ENCODE data around the gene FCSK. TPM values are rescaled to one million over a fixed set of nuclear protein-coding genes. Genes with fewer than 3 reads are reported as not detected.
A peak's percentile ranks its signal among the peaks of the same experiment; 100 is the strongest.
"Not testable (repeated sequence)": the region's sequence is repeated elsewhere in the genome, so short reads cannot be mapped to it uniquely, and the experiment has no call there.

The FCSK gene
- total and polyA plus RNA-seq, 9 donors = 5.2 to 10.2 (median 7.7) TPM

- Histone ChIP-seq H3K4me3 (ENCODE audit: low read length) (no peak overlapping the region), H3K36me3 (ENCODE audit: control insufficient read depth, insufficient read depth, low read length) (peaks cover under 1% of the 10 kb centered on the region), H3K9me3 (replicated peaks; ENCODE audit: control insufficient read depth, low read depth, low read length) (no peaks in the 10 kb centered on the region), H3K4me1 (ENCODE audit: control insufficient read depth, insufficient read depth, low read length) (peaks cover 30% of the 10 kb centered on the region), H3K27ac (ENCODE audit: low read length) (no peak overlapping the region), H3K27me3 (ENCODE audit: control insufficient read depth, insufficient read depth, low read length) (no peaks in the 10 kb centered on the region)
- DNase-seq = no peak
- WGBS (ENCODE audit: insufficient coverage) = 73% methylated on average over 8 of the region's 11 CpGs
Measured at GRCh38 chr16:70440009-70440692, 14.2 kb upstream of the FCSK start.

GRCh38 chr16:70441406-70441990, 12.9 kb upstream of the FCSK start:
- Histone ChIP-seq H3K4me1 (ENCODE audit: control insufficient read depth, insufficient read depth, low read length) (peaks cover 24% of the 10 kb centered on the region), H3K4me3 (ENCODE audit: low read length) (no peak overlapping the region), H3K27me3 (ENCODE audit: control insufficient read depth, insufficient read depth, low read length) (no peaks in the 10 kb centered on the region), H3K27ac (ENCODE audit: low read length) (no peak overlapping the region), H3K9me3 (replicated peaks; ENCODE audit: control insufficient read depth, low read depth, low read length) (no peaks in the 10 kb centered on the region), H3K36me3 (ENCODE audit: control insufficient read depth, insufficient read depth, low read length) (no peaks in the 10 kb centered on the region)
- DNase-seq = no peak
- 85% methylated on average over 4 of the region's 8 CpGs for WGBS (ENCODE audit: insufficient coverage)

GRCh38 chr16:70442344-70442743, 12.1 kb upstream of the FCSK start:
- 95% methylated on average over 3 of the region's 7 CpGs for WGBS (ENCODE audit: insufficient coverage)
- Histone ChIP-seq H3K4me3 (ENCODE audit: low read length) (no peak overlapping the region), H3K36me3 (ENCODE audit: control insufficient read depth, insufficient read depth, low read length) (no peaks in the 10 kb centered on the region), H3K4me1 (ENCODE audit: control insufficient read depth, insufficient read depth, low read length) (peaks cover 16% of the 10 kb centered on the region), H3K9me3 (replicated peaks; ENCODE audit: control insufficient read depth, low read depth, low read length) (no peaks in the 10 kb centered on the region), H3K27ac (ENCODE audit: low read length) (no peak overlapping the region), H3K27me3 (ENCODE audit: control insufficient read depth, insufficient read depth, low read length) (no peaks in the 10 kb centered on the region)
- DNase-seq = no peak

- DNase-seq = no peak
- H3K27me3 ChIP-seq (ENCODE audit: control insufficient read depth, insufficient read depth, low read length) = peaks cover 2% of the 10 kb centered on the region
- WGBS (ENCODE audit: insufficient coverage) = 100% methylated on average over 1 of the region's 4 CpGs
- H3K4me3 ChIP-seq (ENCODE audit: low read length) = no peak overlapping the region
- no peaks in the 10 kb centered on the region for H3K36me3 ChIP-seq (ENCODE audit: control insufficient read depth, insufficient read depth, low read length)
- no peaks in the 10 kb centered on the region for H3K9me3 ChIP-seq (replicated peaks; ENCODE audit: control insufficient read depth, low read depth, low read length)
- H3K4me1 ChIP-seq (ENCODE audit: control insufficient read depth, insufficient read depth, low read length) = peaks cover 5% of the 10 kb centered on the region
- no peak overlapping the region for H3K27ac ChIP-seq (ENCODE audit: low read length)
Measured at GRCh38 chr16:70444249-70445063, 9.9 kb upstream of the FCSK start.

- WGBS (ENCODE audit: insufficient coverage) = 90% methylated on average over 3 of the region's 6 CpGs
- DNase-seq = no peak
- H3K4me3 ChIP-seq (ENCODE audit: low read length) = no peak overlapping the region
- H3K36me3 ChIP-seq (ENCODE audit: control insufficient read depth, insufficient read depth, low read length) = no peaks in the 10 kb centered on the region
- H3K4me1 ChIP-seq (ENCODE audit: control insufficient read depth, insufficient read depth, low read length) = no peaks in the 10 kb centered on the region
- H3K9me3 ChIP-seq (replicated peaks; ENCODE audit: control insufficient read depth, low read depth, low read length) = no peaks in the 10 kb centered on the region
- peaks cover 8% of the 10 kb centered on the region for H3K27me3 ChIP-seq (ENCODE audit: control insufficient read depth, insufficient read depth, low read length)
- no peak overlapping the region for H3K27ac ChIP-seq (ENCODE audit: low read length)
Measured at GRCh38 chr16:70448075-70448474, 6.3 kb upstream of the FCSK start.

GRCh38 chr16:70450142-70451003, 4.0 kb upstream of the FCSK start:
- H3K27ac ChIP-seq (ENCODE audit: low read length); H3K4me1 ChIP-seq (ENCODE audit: control insufficient read depth, insufficient read depth, low read length); DNase-seq; H3K27me3 ChIP-seq (ENCODE audit: control insufficient read depth, insufficient read depth, low read length); H3K36me3 ChIP-seq (ENCODE audit: control insufficient read depth, insufficient read depth, low read length); H3K4me3 ChIP-seq (ENCODE audit: low read length); H3K9me3 ChIP-seq (replicated peaks; ENCODE audit: control insufficient read depth, low read depth, low read length): not testable (repeated sequence)
- 69% methylated on average over 28 of the region's 37 CpGs for WGBS (ENCODE audit: insufficient coverage)

- WGBS (ENCODE audit: insufficient coverage) = 36% methylated on average over 22 of the region's 25 CpGs
- H3K36me3 ChIP-seq (ENCODE audit: control insufficient read depth, insufficient read depth, low read length); DNase-seq; H3K27me3 ChIP-seq (ENCODE audit: control insufficient read depth, insufficient read depth, low read length); H3K9me3 ChIP-seq (replicated peaks; ENCODE audit: control insufficient read depth, low read depth, low read length); H3K4me3 ChIP-seq (ENCODE audit: low read length); H3K27ac ChIP-seq (ENCODE audit: low read length); H3K4me1 ChIP-seq (ENCODE audit: control insufficient read depth, insufficient read depth, low read length): not testable (repeated sequence)
Measured at GRCh38 chr16:70451004-70451340, 3.4 kb upstream of the FCSK start.

GRCh38 chr16:70453117-70453891, 1.1 kb upstream of the FCSK start:
- Histone ChIP-seq H3K4me3 (ENCODE audit: low read length) (peak overlapping the region; percentile 95), H3K36me3 (ENCODE audit: control insufficient read depth, insufficient read depth, low read length) (no peaks in the 10 kb centered on the region), H3K27ac (ENCODE audit: low read length) (no peak overlapping the region), H3K27me3 (ENCODE audit: control insufficient read depth, insufficient read depth, low read length) (peaks cover 8% of the 10 kb centered on the region), H3K4me1 (ENCODE audit: control insufficient read depth, insufficient read depth, low read length) (peaks cover 6% of the 10 kb centered on the region), H3K9me3 (replicated peaks; ENCODE audit: control insufficient read depth, low read depth, low read length) (no peaks in the 10 kb centered on the region)
- WGBS (ENCODE audit: insufficient coverage) = 95% methylated on average over 9 of the region's 11 CpGs
- DNase-seq = no peak

- peak overlapping the region; percentile 95 for H3K4me3 ChIP-seq (ENCODE audit: low read length)
- H3K9me3 ChIP-seq (replicated peaks; ENCODE audit: control insufficient read depth, low read depth, low read length) = no peaks in the 10 kb centered on the region
- DNase-seq = no peak
- H3K36me3 ChIP-seq (ENCODE audit: control insufficient read depth, insufficient read depth, low read length) = no peaks in the 10 kb centered on the region
- peaks cover 6% of the 10 kb centered on the region for H3K4me1 ChIP-seq (ENCODE audit: control insufficient read depth, insufficient read depth, low read length)
- peak overlapping the region; percentile 97 for H3K27ac ChIP-seq (ENCODE audit: low read length)
- H3K27me3 ChIP-seq (ENCODE audit: control insufficient read depth, insufficient read depth, low read length) = peaks cover 8% of the 10 kb centered on the region
- WGBS (ENCODE audit: insufficient coverage) = 0% methylated on average over 3 of the region's 8 CpGs
Measured at GRCh38 chr16:70453892-70454221, 538 bp upstream of the FCSK start.

All from muscle of leg (tissue), 11 donors.